ENCODE data around the gene HYAL1.
"Not testable (repeated sequence)": the region's sequence is repeated elsewhere in the genome, so short reads cannot be mapped to it uniquely, and the experiment has no call there.

HYAL1 gene

GRCh38 chr3:50318163-50318562 lies 14.8 kb upstream of the HYAL1 start:
- no peak for DNase-seq

- no peak for DNase-seq
Observed at GRCh38 chr3:50317300-50317699, 13.9 kb upstream of the HYAL1 start.

- DNase-seq: peak; percentile 82
Observed at GRCh38 chr3:50316657-50317242, 13.4 kb upstream of the HYAL1 start.

GRCh38 chr3:50314816-50315215 lies 11.4 kb upstream of the HYAL1 start:
- DNase-seq: no peak

- DNase-seq: no peak
Observed at GRCh38 chr3:50314342-50314741, 11.0 kb upstream of the HYAL1 start.

- DNase-seq: not testable (repeated sequence)
Observed at GRCh38 chr3:50312041-50312440, 8.7 kb upstream of the HYAL1 start.

GRCh38 chr3:50304601-50305000 lies 1.2 kb upstream of the HYAL1 start:
- no peak for DNase-seq

GRCh38 chr3:50302095-50303012 lies 1.0 kb downstream of the HYAL1 start:
- DNase-seq: no peak

GRCh38 chr3:50300681-50301254 lies 2.6 kb downstream of the HYAL1 start:
- no peak for DNase-seq

GRCh38 chr3:50299929-50300680 lies 3.3 kb downstream of the HYAL1 start:
- DNase-seq: no peak

- no peak for DNase-seq
Observed at GRCh38 chr3:50299638-50299928, 3.8 kb downstream of the HYAL1 start.

- peak; percentile 99 for DNase-seq
Observed at GRCh38 chr3:50298836-50299637, 4.3 kb downstream of the HYAL1 start, which contains the start of the genes HYAL3 and NAA80. Gene HYAL3, minus strand, starts transcription at chr3:50299405. Its CDS starts 3,803 bp downstream, at chr3:50295602. Gene NAA80, minus strand, starts transcription at chr3:50299405. Its CDS starts 1,942 bp downstream, at chr3:50297463.

- DNase-seq: no peak
Observed at GRCh38 chr3:50297896-50298725, 5.3 kb downstream of the HYAL1 start.

GRCh38 chr3:50297384-50297775 lies 6.0 kb downstream of the HYAL1 start:
- no peak for DNase-seq

GRCh38 chr3:50296721-50297383 lies 6.5 kb downstream of the HYAL1 start:
- DNase-seq: no peak

GRCh38 chr3:50295553-50296431 lies 7.6 kb downstream of the HYAL1 start:
- DNase-seq: no peak

- DNase-seq: no peak
Observed at GRCh38 chr3:50294492-50295403, 8.6 kb downstream of the HYAL1 start.

GRCh38 chr3:50294089-50294488 lies 9.3 kb downstream of the HYAL1 start:
- DNase-seq: no peak

Measured in activated effector memory CD4-positive, alpha-beta T cell treated with Interleukin-2 at 50 U/mL for 16 hours (primary cell).